BE2C (cell line): ENCODE results near the gene ARAP3.
A peak's percentile ranks its signal among the peaks of the same experiment; 100 is the strongest.

Source experiments
- DNase-seq: peaks from one replicate; pipeline ENCODE4 v3.0.0-alpha.2; 2020
- H3K27me3 ChIP-seq: fragments of 250-450 bp; sonication (Bioruptor Pico); 2 replicates; pipeline ENCODE4 v1.5.1; 2020; ENCODE audit warnings: mild to moderate bottlenecking
- H3K36me3 ChIP-seq: fragments of 250-450 bp; sonication (Bioruptor Pico); 2 replicates; pipeline ENCODE4 v1.5.1; 2020; ENCODE audit warnings: mild to moderate bottlenecking
- H3K4me1 ChIP-seq: fragments of 250-450 bp; sonication (Bioruptor Pico); 2 replicates; pipeline ENCODE4 v1.5.1; 2020
- H3K4me3 ChIP-seq: 2 replicates; pipeline ENCODE4 v1.5.1; 2011; ENCODE audit warnings: low read depth, low read length
- H3K9me3 ChIP-seq: fragments of 250-450 bp; sonication (Bioruptor Pico); 2 replicates; pipeline ENCODE4 v1.5.1; 2020
- TF ChIP-seq, protein P1 (sequence below): IDR thresholded peaks from 2 replicates; pipeline ENCODE4 v1.5.1; 2012; ENCODE audit warnings: mild to moderate bottlenecking, low read depth, low read length

ARAP3 gene

DNA sequence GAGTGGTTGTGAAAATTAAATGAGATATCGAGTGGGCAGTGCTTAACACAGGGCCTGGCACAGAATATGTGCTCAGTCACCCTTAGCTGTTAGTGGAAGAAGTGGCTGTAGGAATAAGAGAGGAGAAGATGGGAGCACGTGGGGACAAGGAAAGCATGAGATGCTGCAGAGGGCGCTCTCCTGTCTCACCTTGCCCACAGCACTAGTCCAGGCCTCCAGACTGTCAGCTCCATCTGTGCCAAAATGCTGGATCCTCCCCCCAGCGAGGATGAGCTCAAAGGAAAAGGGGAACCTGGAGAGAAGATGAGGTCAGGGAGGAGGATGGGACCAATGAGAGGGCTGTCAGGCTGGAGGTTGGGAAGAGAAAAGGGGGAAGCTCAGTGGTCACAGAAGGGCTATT, 12.5 kb downstream of the ARAP3 start:
- H3K27me3 ChIP-seq = no peaks in the 10 kb centered on the region
- peaks cover 13% of the 10 kb centered on the region for H3K36me3 ChIP-seq
- H3K4me1 ChIP-seq = 0 out of 2 replicates have a peak, but pooled peaks cover 5% of the 10 kb centered on the region
- TF ChIP-seq, protein P1, sequence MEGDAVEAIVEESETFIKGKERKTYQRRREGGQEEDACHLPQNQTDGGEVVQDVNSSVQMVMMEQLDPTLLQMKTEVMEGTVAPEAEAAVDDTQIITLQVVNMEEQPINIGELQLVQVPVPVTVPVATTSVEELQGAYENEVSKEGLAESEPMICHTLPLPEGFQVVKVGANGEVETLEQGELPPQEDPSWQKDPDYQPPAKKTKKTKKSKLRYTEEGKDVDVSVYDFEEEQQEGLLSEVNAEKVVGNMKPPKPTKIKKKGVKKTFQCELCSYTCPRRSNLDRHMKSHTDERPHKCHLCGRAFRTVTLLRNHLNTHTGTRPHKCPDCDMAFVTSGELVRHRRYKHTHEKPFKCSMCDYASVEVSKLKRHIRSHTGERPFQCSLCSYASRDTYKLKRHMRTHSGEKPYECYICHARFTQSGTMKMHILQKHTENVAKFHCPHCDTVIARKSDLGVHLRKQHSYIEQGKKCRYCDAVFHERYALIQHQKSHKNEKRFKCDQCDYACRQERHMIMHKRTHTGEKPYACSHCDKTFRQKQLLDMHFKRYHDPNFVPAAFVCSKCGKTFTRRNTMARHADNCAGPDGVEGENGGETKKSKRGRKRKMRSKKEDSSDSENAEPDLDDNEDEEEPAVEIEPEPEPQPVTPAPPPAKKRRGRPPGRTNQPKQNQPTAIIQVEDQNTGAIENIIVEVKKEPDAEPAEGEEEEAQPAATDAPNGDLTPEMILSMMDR = peak; percentile 23; the same call in 1 of the 2 replicates
- DNase-seq = no peak
- no peaks in the 10 kb centered on the region for H3K9me3 ChIP-seq
- no peak overlapping the region for H3K4me3 ChIP-seq

DNA sequence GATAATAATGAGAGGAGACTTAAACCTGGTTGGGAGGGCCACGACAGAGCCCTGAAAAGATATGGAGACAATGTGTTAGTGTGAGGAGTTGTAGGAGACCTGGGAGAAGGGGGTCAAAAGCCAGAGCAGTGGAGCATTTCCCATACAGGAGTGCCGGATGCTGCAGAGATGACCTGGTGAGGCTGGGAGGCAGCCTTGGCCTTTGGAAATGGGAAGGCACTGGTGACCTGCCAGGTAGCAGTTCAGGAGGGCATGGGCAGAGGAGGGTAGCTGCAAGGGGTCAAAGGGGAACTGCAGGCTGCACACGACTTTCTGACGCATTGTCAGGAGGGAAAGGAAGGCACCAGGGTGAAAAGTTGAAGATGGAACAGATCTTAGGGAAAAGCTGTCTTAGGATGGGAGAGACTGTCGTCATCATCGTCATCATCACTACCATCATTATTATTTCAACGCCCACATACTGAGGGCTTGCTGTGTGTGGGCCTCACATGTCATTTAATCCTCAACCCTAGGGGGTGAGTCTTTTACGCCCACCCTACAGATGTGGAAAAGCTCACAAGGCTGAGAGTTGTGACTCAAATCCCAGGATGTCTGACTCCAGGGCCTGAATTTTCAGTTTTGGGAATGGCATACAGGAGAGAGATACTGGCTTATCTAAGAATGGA, 13.3 kb downstream of the ARAP3 start:
- DNase-seq = no peak
- Histone ChIP-seq H3K27me3 (no peaks in the 10 kb centered on the region), H3K9me3 (no peaks in the 10 kb centered on the region), H3K36me3 (peaks cover 13% of the 10 kb centered on the region), H3K4me3 (no peak overlapping the region), H3K4me1 (0 out of 2 replicates have a peak, but pooled peaks cover 5% of the 10 kb centered on the region)
- TF ChIP-seq, protein P1 = no peak

DNA sequence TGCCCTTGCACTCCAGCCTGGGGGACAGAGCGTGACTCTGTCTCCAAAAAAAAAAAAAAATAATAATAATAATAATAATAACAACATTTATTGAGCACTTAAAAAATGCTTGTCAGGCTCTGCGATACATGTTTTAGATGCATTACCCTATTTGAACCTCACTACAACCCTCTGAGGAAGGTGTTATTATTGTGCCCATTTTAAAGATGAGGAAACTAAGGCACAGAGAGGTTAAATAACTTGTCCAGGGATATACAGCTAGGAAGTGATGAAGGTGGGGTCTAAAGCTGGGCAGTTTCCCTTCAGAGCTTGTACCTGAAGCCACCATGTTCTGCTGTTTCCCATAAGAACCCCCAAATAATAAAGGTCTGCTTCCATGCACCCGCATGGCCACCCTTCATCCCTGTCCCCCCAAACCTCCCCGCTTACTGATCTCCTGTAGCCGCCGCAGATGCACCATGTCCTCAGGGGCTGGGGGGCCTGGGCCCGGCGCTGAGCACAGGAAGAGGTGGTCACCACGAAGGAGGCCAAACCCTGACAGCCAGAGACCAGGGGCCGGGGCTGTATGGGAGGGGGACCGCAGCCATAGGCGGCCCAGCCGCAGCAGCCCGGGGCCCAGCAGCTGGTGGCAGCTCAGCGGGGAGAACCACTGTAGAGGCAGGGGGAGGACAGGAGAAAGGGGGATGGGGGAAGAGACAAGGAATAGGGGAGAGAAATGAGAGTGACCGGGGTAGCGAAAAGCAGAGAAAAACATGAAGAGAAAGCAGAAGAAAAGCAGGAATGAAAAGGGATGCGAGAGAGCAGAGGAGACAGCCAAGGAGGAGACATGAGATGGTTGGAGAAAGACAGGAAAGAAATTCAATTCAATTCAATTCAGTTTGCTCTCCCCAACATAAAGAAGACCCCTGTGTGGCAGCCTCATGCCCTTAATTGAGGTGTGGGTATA, 15.8 kb downstream of the ARAP3 start:
- no peak overlapping the region for H3K4me3 ChIP-seq
- no peak for DNase-seq
- TF ChIP-seq, protein P1 = no peak
- H3K9me3 ChIP-seq = no peaks in the 10 kb centered on the region
- peaks cover 4% of the 10 kb centered on the region for H3K36me3 ChIP-seq
- H3K4me1 ChIP-seq = no peaks in the 10 kb centered on the region
- no peaks in the 10 kb centered on the region for H3K27me3 ChIP-seq

DNA sequence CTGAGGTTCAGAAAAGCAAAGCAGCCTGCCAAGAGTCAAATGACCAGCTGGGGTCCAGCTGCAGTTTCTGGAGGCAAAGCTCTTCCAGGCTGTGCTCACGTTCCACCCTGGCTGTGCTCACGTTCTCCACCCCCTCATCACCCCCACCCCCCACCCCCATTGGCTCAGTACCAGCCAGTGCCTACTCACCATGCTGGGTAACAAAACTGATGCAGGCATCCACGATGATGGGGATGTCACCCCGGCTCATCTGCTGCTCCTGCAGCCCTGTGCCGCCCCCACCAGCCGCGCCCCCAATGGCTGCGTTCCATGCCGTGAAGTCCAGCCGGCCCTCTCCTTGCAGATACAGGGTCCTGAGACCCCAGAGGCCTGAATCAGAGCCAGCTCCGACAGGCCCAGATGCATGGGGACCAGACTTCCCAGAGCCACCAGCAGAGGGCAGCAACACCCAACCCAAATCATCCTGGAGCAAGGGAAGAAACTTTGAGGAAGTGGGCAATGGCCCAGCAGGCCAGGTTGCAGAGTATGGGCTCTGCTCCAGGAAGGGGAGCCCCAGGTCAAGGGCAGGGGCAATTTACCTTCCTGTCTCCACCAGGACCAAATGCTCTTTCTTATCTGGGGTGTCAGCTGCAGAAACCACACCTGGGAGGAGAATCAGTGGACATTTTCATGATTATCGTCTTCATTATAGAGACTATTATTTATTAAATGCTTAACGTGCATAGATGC, 17.1 kb downstream of the ARAP3 start:
- peak; percentile 81 for DNase-seq
- Histone ChIP-seq H3K36me3 (peaks cover 4% of the 10 kb centered on the region), H3K27me3 (no peaks in the 10 kb centered on the region), H3K9me3 (no peaks in the 10 kb centered on the region), H3K4me3 (no peak overlapping the region), H3K4me1 (no peaks in the 10 kb centered on the region; the same call in 1 of the 2 replicates)
- TF ChIP-seq, protein P1 = peak; percentile 97

DNA sequence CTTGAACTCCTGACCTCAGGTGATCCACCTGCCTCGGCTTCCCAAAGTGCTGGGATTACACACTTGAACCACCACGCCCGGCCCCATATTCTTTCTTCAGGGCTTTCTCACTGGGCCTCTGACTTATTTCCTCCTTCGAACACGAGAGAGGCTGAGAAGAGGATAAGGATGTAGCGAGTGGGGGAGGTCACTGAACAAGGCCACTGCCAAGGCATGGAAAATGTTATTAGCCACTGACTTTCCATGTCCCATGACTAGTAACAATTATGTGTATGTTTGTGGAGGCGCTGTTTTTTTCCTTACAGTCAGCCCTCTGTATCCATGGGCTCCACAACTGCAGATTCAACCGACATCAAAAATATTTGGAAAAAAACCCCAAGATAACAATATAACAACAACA, 18.5 kb downstream of the ARAP3 start:
- H3K4me3 ChIP-seq = no peak overlapping the region
- no peak for DNase-seq
- TF ChIP-seq, protein P1 = no peak
- no peaks in the 10 kb centered on the region; the same call in 1 of the 2 replicates for H3K4me1 ChIP-seq
- no peaks in the 10 kb centered on the region for H3K36me3 ChIP-seq
- no peaks in the 10 kb centered on the region for H3K9me3 ChIP-seq
- H3K27me3 ChIP-seq = no peaks in the 10 kb centered on the region
